GM19372 (cell line): Measurements from ENCODE around the gene OXNAD1.

Source experiments
- ATAC-seq: cut with Tn5 transposase; IDR thresholded peaks from one replicate; pipeline ENCODE4 v1.9.1; 2021; ENCODE audit warnings: mild to moderate bottlenecking, low read depth, moderate library complexity; ENCODE audit not compliant: unreplicated experiment

The OXNAD1 gene, protein sequence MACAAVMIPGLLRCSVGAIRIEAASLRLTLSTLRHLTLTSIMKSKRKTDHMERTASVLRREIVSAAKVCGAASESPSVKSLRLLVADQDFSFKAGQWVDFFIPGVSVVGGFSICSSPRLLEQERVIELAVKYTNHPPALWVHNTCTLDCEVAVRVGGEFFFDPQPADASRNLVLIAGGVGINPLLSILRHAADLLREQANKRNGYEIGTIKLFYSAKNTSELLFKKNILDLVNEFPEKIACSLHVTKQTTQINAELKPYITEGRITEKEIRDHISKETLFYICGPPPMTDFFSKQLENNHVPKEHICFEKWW

DNA sequence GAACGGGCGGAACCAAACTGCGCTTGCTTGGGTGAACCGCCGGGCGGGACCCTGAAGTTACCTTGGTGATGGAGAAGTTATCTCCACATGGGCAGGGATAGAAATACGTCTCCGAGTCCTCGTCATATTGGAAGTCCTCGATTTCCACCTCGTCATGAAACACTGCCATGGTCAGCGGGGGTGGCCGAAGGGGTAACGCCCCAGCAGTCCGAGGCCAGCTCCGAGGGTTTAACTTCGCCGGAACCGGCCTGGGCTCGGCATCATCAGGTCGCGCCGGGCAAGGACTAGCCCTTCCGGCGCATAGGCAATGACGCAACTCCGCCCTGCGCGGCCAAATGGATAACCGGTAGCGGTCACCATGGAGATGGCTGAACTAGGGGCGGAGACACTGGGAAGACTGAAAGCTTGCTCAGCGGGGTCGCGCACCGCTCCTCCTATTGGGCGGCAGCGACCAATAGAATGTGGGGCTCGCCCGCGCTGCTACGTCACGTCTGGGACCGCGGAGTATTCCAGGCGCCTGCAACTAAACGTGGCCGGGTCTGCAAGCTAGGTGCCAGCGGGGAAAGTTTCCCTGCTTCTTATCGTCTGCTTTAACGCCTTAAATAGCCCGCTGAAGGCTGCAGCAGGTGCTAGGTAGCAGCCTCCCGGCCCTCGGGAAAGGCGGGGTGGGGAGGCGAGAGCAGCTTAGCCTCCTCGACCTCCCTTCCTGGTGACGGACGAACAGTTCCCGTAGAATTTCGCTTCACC is at the start of gene OXNAD1, which contains the start of gene DPH3:
TSS of gene OXNAD1 (plus strand) at position 505 of the 747 bp plus-strand sequence. CDS start 5,741 bp downstream, outside the sequence.
TSS of gene DPH3 (minus strand) at position 236 of the 747 bp plus-strand sequence. CDS start at position 169, 67 bp downstream.
- ATAC-seq: peak; percentile 99

DNA sequence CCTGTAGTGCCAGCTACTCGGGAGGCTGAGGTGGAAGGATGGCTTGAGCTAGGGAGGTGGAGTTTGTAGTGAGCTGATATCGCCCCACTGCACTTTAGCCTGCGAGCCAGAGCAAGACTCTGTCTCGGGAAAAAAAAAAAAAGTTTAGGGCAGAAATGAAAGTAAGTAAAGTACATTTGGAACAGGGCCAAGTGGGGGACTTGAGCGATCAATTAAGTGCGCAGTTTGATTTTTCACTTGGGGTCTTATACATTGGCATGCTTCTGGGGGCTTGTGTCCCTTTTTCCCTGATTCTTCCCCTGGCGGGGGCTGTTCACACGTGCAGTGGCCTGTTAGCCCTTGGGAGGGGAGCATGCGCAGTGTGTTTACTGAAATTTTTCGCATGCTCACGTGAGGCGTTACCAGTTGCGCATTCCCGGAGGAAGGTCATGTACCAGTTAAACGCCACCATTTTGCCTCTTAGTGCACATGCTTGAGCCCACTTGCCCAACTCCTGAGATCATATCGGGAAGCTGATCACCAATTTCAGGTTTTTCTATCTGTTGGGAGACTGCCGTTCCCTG is 48.6 kb upstream of the OXNAD1 start:
- ATAC-seq: no peak

DNA sequence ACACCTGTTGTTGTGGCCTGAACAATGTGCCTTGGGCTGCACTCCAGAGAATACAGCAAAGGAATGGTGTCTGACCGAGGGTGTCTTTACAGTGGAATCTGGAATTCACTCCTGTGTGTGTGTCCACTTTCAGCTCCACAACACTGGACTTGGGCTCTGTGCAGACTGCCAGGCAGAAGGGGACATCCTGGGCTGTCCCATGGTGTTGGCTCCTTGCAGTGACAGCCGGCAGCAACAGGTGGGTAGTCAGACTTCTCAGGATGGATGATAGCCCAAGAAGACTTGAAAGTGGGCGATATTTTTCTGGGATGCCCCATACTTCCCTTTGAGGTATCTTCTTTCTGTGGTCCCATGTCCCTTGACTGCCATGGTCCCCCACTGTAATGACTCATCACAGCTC is 45.2 kb upstream of the OXNAD1 start:
- no peak for ATAC-seq

DNA sequence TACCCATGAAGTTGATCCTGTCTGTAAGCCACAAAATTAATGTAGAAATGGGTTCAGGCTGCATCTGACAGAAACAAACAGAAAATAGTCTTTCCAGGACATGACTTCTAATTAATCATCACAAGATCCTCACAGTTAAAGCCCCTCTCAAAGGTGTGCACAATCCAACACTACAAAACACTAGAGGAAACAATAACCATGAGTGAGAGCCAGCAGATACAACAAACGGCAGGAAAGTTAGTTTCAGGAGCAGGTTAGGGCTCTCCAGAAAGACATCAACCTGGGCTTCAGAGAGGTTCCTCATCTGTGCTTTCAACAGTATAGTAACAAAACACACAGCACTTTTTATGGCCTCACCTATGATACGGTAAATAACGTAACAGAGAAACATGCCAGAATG is 43.0 kb upstream of the OXNAD1 start:
- no peak for ATAC-seq

DNA sequence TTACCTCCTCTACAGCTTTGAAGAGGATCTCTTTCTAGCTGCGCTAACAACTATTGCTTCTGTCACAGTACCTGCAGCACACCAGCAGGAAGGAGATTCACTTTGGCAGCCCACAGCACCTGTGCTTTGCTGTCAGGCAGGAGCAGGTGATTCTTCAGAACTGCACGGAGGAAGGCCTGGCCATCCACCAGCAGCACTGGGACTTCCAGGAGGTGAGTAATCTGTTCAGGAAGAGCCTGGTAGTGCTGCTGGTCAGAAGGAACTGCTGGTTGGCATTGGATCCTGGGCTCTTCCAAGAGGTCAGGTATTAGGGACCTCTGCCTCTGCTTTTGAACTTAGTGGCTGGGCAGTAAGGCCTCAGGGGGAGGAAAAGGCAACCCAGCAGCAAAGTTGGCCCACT is 42.5 kb upstream of the OXNAD1 start:
- no peak for ATAC-seq

DNA sequence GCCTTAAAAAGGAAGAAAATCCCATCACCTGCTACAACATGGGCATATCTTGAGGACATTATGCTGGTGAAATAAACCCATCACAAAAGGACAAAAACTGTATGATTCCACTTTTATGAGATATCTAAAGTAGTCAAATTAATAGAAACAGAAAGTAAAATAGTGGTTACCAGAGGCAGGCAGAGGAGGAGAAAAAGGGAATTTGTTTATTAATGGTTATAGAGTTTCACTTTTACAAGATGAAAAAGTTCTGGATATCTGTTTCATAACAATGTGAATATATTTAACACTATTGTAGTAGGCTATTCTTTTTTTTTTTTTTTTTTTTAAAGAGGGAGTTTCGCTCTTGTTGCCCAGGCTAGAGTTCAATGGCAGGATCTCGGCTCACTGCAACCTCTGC is 40.7 kb upstream of the OXNAD1 start:
- no peak for ATAC-seq

DNA sequence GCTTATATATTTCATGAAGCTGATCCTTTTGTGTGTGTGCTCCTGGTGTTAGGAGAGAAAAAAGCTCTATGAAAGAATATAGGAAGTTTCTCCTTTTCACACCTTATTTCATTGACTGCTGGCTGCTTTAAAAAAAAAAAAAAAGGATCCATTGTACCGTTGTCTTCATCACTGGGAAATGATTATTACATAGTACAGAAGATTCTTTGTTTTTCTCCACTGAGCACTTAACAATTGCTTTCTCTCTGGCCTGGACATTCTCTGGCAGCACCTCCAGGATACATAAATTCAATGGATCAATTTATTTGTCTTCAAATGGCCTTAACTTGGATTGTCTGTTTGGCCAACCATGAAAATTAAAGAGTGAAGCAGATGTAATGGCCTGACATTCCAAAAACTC is 37.4 kb upstream of the OXNAD1 start:
- ATAC-seq: no peak

DNA sequence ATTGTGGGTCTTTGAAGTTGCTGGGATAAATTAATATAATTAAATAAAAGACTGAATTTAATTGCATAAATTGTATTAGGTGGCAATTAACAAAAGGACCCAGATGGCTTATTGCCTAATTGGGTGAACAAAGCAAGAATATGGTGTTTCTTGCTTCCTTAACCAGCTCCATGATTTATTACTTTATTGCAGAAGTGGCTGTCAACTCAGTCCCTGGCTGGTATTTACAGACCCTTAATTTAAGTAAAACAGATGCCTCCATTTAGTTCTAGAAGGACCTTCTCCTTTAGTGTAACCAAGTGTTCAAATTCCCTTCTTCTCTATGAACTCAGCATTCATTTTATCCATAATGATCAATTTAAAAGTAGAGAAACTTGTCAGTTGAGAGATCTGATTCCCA is 35.3 kb upstream of the OXNAD1 start:
- ATAC-seq: no peak

DNA sequence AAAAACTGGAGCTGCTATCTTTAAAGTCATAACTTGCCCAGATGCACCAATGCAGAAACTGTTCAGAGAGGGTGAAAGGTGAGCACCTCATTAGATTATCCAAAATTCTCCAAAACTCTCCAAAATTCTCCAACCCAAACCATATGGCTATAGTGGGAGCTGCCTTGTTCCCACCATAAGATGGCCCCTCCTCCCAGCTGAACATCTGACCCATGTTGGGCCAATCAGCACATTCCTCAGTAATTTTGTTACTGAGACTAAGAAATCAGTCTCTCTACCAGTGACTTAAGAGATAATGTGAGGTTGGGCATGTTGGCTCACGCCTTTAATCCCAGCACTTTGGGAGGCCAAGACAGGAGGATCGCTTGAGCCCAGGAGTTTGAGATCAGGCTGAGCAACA is 33.0 kb upstream of the OXNAD1 start:
- no peak for ATAC-seq

DNA sequence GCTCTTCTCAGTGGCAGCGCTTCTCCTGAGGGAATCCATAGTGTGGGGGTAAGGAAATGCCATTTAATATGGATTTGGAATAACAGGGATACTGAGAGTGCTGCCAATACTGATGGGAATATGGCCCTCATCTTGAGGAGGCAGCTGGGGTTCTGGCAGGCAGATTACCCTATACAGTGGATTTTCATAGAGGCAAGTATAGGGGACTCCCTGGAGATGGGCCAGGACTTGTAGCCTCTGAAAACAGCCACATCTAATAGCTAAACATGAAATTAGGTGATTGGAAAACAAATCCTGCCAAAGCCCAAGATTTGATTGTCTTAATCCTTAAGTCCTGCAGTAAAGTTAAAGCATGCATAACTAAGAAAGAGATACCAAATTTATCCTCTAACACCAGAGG is 31.2 kb upstream of the OXNAD1 start:
- ATAC-seq: no peak

DNA sequence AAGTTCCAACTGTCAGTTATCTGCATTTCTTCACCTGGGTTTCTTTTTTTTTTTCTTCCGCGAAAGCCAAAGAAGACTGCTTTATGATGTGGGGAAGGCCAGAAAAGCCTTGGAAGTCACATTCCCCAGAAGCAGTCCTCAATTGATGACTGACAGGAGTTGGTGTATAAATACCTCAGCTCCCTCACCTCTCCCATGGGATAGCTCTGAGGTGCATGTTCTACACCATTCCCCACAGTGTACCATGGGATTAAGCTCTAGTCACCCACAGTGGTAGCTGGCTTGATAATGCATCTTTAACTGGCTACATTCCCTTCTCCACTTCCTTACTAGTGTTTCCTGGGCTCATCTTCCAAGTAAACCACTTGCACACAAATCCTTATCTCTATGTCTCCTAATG is 30.7 kb upstream of the OXNAD1 start:
- no peak for ATAC-seq

DNA sequence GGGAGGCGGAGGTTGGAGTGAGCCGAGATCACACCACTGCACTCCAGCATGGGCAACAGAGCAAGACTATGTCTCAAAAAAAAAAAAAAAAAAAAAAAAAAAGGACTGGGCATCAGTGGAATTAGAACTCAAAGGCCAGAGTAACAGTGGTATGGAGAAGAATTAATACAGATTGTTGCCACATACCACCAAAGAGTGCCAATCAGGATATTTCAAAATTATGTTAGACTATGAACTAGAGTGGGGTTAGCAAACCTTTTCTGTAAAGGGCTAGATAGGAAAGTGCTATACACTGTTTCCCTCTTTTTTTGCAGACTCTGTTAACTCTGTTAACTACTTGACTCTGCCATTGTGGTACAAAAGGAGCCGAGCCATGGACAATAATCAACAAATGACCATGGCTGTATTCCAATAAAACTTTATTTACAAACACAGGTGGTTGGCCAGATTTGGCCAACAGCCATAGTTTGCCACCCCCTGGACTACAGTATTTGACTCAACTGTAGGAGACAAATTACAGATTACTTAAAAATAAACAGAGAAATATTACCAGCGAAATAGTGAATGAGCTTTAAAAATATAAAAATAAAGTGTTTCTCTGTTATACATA is 28.9 kb upstream of the OXNAD1 start:
- ATAC-seq: no peak

DNA sequence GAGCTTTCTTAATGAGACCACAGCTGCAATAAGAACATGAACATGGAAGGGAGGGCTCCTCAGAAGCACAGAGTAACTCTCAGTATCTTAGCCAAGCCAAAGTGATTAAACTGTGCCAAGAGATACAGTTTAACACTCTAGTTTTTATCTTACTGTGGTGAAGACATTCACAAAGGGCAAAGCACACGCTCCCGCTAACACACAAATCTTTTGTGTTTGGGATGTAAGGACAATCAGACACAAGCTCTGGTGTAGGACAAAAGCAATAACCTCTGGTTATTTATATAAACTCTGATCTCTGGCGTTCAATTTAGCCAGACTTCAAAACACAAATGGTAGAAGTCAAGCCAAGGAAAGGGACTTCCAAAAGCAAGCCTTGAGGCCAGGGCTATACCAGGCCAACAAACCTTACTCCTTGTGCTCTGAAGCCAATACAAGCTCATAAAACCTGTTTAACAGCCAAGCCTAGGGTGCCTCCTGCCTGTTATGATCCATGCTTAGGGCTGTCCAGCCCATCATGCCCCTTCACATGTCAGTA is 28.1 kb upstream of the OXNAD1 start:
- no peak for ATAC-seq

DNA sequence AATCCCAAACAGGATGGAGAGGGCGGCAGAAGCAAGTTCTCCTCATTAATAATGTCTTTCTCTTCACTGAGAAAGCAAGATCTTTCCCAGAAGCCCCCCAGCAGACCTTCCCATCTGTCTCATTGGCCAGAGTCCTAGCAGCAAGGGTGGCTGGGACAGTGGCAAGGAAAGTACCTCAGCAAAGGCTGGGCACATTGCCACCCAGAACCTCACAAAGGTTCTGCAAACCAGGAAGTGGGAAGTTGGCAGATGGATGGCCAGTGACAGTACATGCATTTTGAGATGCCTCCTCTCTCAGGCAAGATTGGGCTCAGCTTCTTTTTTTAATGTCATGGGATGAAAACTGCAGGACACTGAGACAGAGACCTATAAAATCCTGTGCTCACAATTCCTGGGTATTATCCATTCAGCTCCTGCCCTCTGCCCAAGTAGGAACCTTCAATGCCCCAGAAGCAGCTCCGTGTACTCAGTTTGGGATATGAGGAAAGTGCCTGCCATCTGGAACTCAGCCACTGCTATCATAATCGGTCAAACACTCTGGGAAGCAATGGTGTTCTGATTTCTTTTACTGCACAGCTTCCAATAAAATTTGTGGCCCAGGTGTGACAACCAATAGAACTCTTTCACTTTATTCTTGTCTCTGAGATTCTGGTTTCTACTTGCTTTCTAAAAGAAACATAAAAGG is 25.8 kb upstream of the OXNAD1 start:
- no peak for ATAC-seq

DNA sequence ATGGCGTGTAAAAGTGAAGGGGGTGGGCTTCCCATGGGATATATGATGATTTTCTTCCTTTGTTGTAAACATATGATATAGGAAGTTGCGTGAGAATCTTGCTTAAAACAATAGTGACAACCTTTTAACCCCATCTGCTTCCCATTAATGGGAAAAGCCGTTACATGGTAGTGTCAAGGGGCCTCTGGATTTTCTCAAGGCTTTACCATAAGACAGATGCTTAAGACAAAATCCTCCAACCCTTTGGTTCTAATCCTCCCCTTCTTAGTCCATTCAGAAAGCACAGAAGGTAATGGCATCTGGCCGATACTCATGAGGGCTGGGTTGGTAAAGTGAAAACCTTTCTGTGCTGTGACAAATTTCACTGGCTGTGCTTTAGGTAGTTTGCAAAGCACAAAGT is 25.2 kb upstream of the OXNAD1 start:
- no peak for ATAC-seq

DNA sequence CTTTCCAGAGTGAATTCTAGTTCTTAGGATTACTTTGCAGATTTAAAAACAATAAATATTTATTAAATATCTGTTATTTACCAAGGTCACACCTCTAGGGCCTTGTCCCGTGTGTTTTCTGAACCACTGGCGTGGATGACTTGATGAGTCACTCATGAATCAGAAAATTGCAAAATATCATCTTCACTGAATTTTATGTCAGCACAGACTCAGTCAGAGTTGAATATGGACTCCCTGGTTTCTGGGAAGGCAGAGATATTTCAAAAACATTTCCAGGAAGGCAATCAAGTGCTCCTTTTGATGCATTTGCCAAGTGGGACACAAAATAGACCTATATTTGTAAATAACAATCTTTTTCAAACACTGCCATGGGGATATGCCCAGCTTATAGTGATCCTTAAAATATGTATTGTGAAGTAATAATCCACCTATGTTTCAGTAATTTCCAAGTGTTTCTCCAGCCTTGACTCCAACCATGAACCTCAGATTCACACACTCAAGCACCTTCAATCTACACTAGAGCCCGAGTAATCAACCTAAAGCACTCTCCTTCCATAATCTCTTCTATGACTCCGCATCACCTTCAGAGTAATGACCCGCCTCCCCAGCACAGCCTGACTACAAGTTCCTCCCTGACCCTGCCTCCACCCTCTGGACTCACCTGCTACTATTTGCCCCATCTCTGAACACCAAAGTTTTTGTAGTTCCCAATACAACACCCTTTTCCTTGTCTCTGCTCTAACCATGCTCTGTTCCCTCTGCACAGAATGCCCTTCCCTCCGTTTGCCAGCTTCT is 24.6 kb upstream of the OXNAD1 start:
- ATAC-seq: no peak

DNA sequence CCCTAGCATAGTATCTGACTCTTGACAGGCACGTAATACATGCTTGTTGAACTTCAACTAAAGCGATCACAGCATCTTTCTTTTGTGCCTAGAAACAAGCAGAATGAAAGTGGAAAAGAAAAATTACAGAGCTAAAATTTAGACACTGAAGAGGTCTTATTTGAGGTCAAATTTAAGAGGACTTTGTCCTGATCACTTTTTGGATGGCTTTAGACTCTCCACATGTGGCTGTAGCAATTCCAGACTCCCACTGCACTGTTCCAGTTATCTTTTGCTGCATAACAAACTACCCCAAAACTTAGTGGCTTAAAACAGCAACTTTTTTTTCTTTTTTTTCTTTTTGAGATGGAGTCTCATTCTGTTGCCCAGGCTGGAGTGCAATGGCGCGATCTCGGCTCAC is 23.8 kb upstream of the OXNAD1 start:
- ATAC-seq: no peak

DNA sequence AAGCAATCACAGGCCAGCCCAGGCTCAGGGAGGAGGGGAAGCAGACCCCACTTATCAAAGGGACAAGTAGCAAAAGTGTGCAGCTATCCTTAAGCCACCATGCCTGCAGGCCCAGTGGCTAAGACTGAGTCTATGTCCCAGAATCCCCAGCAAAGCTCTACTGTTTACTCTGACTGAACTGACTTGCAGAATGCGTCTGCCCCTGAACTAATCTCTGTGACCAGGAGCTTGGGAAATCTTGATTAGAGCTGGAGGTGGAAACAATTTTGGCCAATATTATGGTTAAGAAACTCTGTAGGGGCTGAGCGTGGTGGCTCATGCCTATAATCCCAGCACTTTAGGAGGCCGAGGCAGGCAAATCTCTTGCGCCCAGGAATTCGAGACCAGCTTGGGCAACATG is 22.8 kb upstream of the OXNAD1 start:
- ATAC-seq: no peak

DNA sequence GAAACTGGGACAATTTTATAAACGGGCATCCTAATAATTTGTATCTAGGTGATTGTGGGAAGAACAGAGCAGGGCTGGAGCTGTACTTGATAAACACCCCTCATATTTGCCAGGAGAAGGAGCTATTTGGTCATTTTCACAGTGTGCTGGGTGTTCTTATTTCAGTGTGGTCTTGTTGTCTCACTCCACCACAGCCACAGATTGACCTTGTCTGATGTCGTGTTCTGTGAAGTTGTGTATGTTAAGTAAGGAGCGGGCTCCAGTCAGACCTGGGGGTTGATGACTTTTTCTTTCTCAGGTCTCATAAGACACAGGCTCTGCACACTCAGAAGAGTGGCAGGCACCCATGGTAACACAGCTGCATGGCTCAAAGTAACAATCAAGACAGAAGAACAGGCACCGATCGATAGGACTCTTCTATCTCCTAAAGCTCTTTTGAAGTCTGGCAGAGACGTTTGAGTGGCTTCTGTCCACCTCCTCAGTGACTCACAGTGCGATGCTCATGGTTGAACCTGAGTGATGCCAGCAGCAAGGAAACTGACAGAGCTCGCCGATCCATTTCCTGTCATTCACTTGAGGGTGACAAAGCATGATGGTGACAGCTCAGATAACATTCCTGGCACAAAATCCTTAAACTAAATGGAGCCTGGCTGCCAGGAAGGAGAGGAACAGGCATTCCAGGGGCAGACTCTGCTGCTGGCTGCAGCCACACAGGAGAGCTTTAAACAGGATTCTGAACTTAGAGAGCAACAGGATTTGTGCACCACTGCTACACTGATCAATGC is 21.1 kb upstream of the OXNAD1 start:
- ATAC-seq: no peak
